ENCODE results near the gene TRIM2. TPM values are rescaled to one million over a fixed set of nuclear protein-coding genes. Genes with fewer than 3 reads are reported as not detected.

Gene TRIM2
- total and polyA plus RNA-seq, 2 experiments from 2014 or later, result 22.0 to 61.5 TPM

GRCh38 chr4:153371701-153372234 is 167.5 kb downstream of the TRIM2 start (continued):
- TF ChIP-seq EZH2phosphoT487 (IDR thresholded peaks at IDR 0.05; ENCODE audit: unreplicated experiment), result no peak
- no peak for TF ChIP-seq STAT1 (IDR thresholded peaks at IDR 0.05; ENCODE audit: unreplicated experiment)
- no peak for TF ChIP-seq ZNF331 (CRISPR knock-in tag; IDR thresholded peaks at IDR 0.05; ENCODE audit: low read depth)
- no peak for TF ChIP-seq EZH2 (IDR thresholded peaks at IDR 0.05; ENCODE audit: low read depth, unreplicated experiment)
- no peak for TF ChIP-seq ZNF114 (CRISPR knock-in tag; IDR thresholded peaks at IDR 0.05)
- no peak for TF ChIP-seq ETS1 (IDR thresholded peaks at IDR 0.05)
- no peak for TF ChIP-seq JUNB (IDR thresholded peaks at IDR 0.05; ENCODE audit: unreplicated experiment)

- Histone ChIP-seq H2AFZ (no peak overlapping the region), H3K36me3 (ENCODE audit: insufficient read depth) (peaks cover 2% of the 10 kb centered on the region), H3K79me2 (replicated peaks; ENCODE audit: insufficient read depth) (no peaks in the 10 kb centered on the region), H3K27ac (ENCODE audit: low read depth) (no peak overlapping the region), H3K4me2 (no peak overlapping the region), H4K20me1 (replicated peaks; ENCODE audit: insufficient read depth) (no peaks in the 10 kb centered on the region; the same call in 1 of the 2 replicates), H3K4me3 (no peak overlapping the region), H3K4me1 (ENCODE audit: insufficient read depth) (no peaks in the 10 kb centered on the region), H3F3A (replicated peaks; ENCODE audit: low read depth) (no peaks in the 10 kb centered on the region), H3K27me3 (ENCODE audit: insufficient read depth) (no peaks in the 10 kb centered on the region), H3K9me2 (ENCODE audit: insufficient read depth) (no peaks in the 10 kb centered on the region)
- no peak for ATAC-seq
- peaks cover 41% of the 10 kb centered on the region for H3K36me3 Mint-ChIP-seq (ENCODE audit: low read depth)
- no peak overlapping the region for H3K27ac Mint-ChIP-seq
- H3K4me1 Mint-ChIP-seq, result no peaks in the 10 kb centered on the region
- peaks cover 6% of the 10 kb centered on the region; the same call in 1 of the 3 replicates for H3K9me3 Mint-ChIP-seq
- TF ChIP-seq ZNF331 (CRISPR knock-in tag; IDR thresholded peaks at IDR 0.05; ENCODE audit: low read depth) (no peak), CREB1 (CRISPR knock-in tag; IDR thresholded peaks at IDR 0.05; ENCODE audit: low read depth) (no peak), ZNF462 (CRISPR knock-in tag; IDR thresholded peaks at IDR 0.05) (no peak), STAT1 (IDR thresholded peaks at IDR 0.05; ENCODE audit: unreplicated experiment) (no peak), POLR2AphosphoS5 (IDR thresholded peaks at IDR 0.05; ENCODE audit: low read depth) (no peak), EZH2 (IDR thresholded peaks at IDR 0.05; ENCODE audit: low read depth, unreplicated experiment) (no peak), JUNB (IDR thresholded peaks at IDR 0.05; ENCODE audit: unreplicated experiment) (no peak), CTCF (conservative IDR thresholded peaks at IDR 0.05; ENCODE audit: low read depth in 2 of 2) (no peak)
- no peak overlapping the region for H3K4me3 Mint-ChIP-seq
- DNase-seq (ENCODE audit: low spot score), result no peak
- H3K27me3 Mint-ChIP-seq (ENCODE audit: insufficient read depth, low read depth, poor library complexity), result no peaks in the 10 kb centered on the region
These were observed 168.8 kb downstream of the TRIM2 start for GRCh38 chr4:153372967-153373562.
